K562 (cell line): ENCODE data around the gene AK5.

Experiments used
- EZH2 ChIP-seq: IDR thresholded peaks from 2 replicates; pipeline ENCODE4 v1.6.1; 2012; ENCODE audit warnings: low read depth, mild to moderate bottlenecking, inconsistent platforms, low read length, borderline replicate concordance
- KAT2B ChIP-seq: IDR thresholded peaks from one replicate; pipeline ENCODE4 v1.6.1; 2012; ENCODE audit warnings: low read depth, mild to moderate bottlenecking, control low read depth, inconsistent platforms, low read length, moderate library complexity
- KLF13 ChIP-seq: fragments of 450-650 bp; IDR thresholded peaks from 2 replicates; pipeline ENCODE4 v1.6.1; 2016; ENCODE audit warnings: missing genetic modification characterization, low read depth, mild to moderate bottlenecking, missing compliant biosample characterization, moderate library complexity, borderline replicate concordance
- TF ChIP-seq, protein P1 (sequence below), 3 experiments: IDR thresholded peaks in 2 of 3; conservative IDR thresholded peaks in 1 of 3; 2 replicates each; pipeline ENCODE4 v1.5.1; 2011 to 2012; ENCODE audit warnings: low read length in 3 of 3, mild to moderate bottlenecking in 3 of 3, control low read depth in 2 of 3, improper control_type of control experiment in 1 of 3, inconsistent platforms in 1 of 3, low read depth in 1 of 3, mixed read lengths in 1 of 3, moderate library complexity in 1 of 3; ENCODE audit not compliant: insufficient read depth in 2 of 3

DNA sequence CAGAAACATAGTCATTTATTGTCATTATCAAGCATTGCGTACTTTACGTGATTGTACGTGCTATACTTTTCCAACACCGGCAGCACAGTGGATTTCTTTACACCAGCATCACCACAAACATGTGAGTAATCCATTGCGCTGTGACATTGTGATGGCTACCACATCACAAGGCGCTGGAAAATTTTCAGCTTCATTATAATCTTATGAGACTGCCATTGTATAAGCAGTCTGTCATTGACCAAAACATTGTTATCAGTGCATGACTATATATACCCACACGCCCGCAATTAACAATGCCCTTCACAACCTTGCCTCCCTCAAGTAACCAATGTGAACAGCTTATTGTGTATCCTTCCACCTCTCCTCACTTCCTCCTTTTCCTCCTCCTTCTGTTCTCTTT lies 263.0 kb downstream of the AK5 start:
- no peak for TF ChIP-seq KLF13 (tag)
- TF ChIP-seq, protein P1, sequence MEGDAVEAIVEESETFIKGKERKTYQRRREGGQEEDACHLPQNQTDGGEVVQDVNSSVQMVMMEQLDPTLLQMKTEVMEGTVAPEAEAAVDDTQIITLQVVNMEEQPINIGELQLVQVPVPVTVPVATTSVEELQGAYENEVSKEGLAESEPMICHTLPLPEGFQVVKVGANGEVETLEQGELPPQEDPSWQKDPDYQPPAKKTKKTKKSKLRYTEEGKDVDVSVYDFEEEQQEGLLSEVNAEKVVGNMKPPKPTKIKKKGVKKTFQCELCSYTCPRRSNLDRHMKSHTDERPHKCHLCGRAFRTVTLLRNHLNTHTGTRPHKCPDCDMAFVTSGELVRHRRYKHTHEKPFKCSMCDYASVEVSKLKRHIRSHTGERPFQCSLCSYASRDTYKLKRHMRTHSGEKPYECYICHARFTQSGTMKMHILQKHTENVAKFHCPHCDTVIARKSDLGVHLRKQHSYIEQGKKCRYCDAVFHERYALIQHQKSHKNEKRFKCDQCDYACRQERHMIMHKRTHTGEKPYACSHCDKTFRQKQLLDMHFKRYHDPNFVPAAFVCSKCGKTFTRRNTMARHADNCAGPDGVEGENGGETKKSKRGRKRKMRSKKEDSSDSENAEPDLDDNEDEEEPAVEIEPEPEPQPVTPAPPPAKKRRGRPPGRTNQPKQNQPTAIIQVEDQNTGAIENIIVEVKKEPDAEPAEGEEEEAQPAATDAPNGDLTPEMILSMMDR (IDR thresholded peaks at IDR 0.05 in 2 of 3, conservative IDR thresholded peaks at IDR 0.05 in 1 of 3; ENCODE audit: insufficient read depth in 2 of 3, low read depth in 1 of 3, low read length in 3 of 3) = no peak
- no peak for TF ChIP-seq KAT2B
- no peak for TF ChIP-seq EZH2
